Liver (tissue), 3 donors: ENCODE measurements around the gene SP2.
A peak's percentile ranks its signal among the peaks of the same experiment; 100 is the strongest.

ENCODE experiments used
- CTCF ChIP-seq: fragments of 150-350 bp; IDR thresholded peaks from 2 replicates; pipeline ENCODE4 v1.5.1; 2017; ENCODE audit warnings: improper control_type of control experiment, low read depth, low read length; ENCODE audit not compliant: missing input control
- GABPA ChIP-seq, 2 donors: IDR thresholded peaks in 1 of 2; conservative IDR thresholded peaks in 1 of 2; 2 replicates each; pipeline ENCODE4 v1.6.1; 2016; ENCODE audit warnings: antibody characterized with exemption in 2 of 2, mild to moderate bottlenecking in 1 of 2, moderate library complexity in 1 of 2
- HNF4A ChIP-seq, 2 donors: conservative IDR thresholded peaks; 2 replicates each; pipeline ENCODE4 v1.6.1; 2016; ENCODE audit warnings: antibody characterized with exemption in 2 of 2, mild to moderate bottlenecking in 2 of 2
- HNF4G ChIP-seq: IDR thresholded peaks from 2 replicates; pipeline ENCODE4 v1.6.1; 2016; ENCODE audit warnings: antibody characterized with exemption
- JUND ChIP-seq, 2 donors: IDR thresholded peaks; 2 replicates each; pipeline ENCODE4 v1.6.1; 2016; ENCODE audit warnings: antibody characterized with exemption in 2 of 2
- SP1 ChIP-seq: IDR thresholded peaks from 2 replicates; pipeline ENCODE4 v1.6.1; 2018; ENCODE audit warnings: antibody characterized with exemption, mild to moderate bottlenecking
- TAF1 ChIP-seq: conservative IDR thresholded peaks from 2 replicates; pipeline ENCODE4 v1.6.1; 2016; ENCODE audit warnings: antibody characterized with exemption, mild to moderate bottlenecking
- ZBTB33 ChIP-seq: IDR thresholded peaks from 2 replicates; pipeline ENCODE4 v1.6.1; 2016; ENCODE audit warnings: antibody characterized with exemption
- donor health status: healthy.
- donor health status: healthy.

- TF ChIP-seq CTCF = peak; percentile 15
- TF ChIP-seq GABPA (IDR thresholded peaks at IDR 0.05 in 1 of 2, conservative IDR thresholded peaks at IDR 0.05 in 1 of 2) = no peak
- no peak for TF ChIP-seq SP1
- TF ChIP-seq ZBTB33 = no peak
- TF ChIP-seq JUND (IDR thresholded peaks at IDR 0.05) = no peak
- TF ChIP-seq TAF1 = no peak
- no peak for TF ChIP-seq HNF4G
- no peak for TF ChIP-seq HNF4A (conservative IDR thresholded peaks at IDR 0.05)
These were observed 45.1 kb upstream of the SP2 start, which contains the start of gene SP6 for GRCh38 chr17:47850692-47851573.
